Skeletal muscle tissue (tissue), 4 donors: ENCODE data around the gene CRTAP. TPM values are rescaled to one million over a fixed set of nuclear protein-coding genes. Genes with fewer than 3 reads are reported as not detected.
"Not testable (repeated sequence)": the region's sequence is repeated elsewhere in the genome, so short reads cannot be mapped to it uniquely, and the experiment has no call there.

ENCODE experiments used
- H3K27ac ChIP-seq: one replicate; pipeline ENCODE4 v1.7.0; 2013; ENCODE audit warnings: mild to moderate bottlenecking, low read depth, low read length, inconsistent platforms
- H3K27me3 ChIP-seq, 3 donors: one replicate each; pipeline ENCODE4 v1.7.0; 2013; ENCODE audit warnings: low read length in 3 of 3; ENCODE audit not compliant: control insufficient read depth in 3 of 3, insufficient read depth in 3 of 3
- H3K36me3 ChIP-seq, 3 donors: one replicate each; pipeline ENCODE4 v1.7.0; 2013; ENCODE audit warnings: low read length in 3 of 3; ENCODE audit not compliant: control insufficient read depth in 3 of 3, insufficient read depth in 3 of 3
- H3K4me1 ChIP-seq, 3 donors: one replicate each; pipeline ENCODE4 v1.7.0; 2013; ENCODE audit warnings: low read length in 3 of 3, mild to moderate bottlenecking in 3 of 3; ENCODE audit not compliant: control insufficient read depth in 3 of 3, insufficient read depth in 3 of 3
- H3K4me3 ChIP-seq, 3 donors: one replicate each; pipeline ENCODE4 v1.7.0; 2013; ENCODE audit warnings: low read length in 3 of 3
- H3K9ac ChIP-seq, 3 donors: one replicate each; pipeline ENCODE4 v1.7.0; 2013; ENCODE audit warnings: low read length in 3 of 3, mild to moderate bottlenecking in 3 of 3, moderate library complexity in 2 of 3, low read depth in 1 of 3
- H3K9me3 ChIP-seq, 3 donors: one replicate each; pipeline ENCODE4 v1.7.0; 2013; ENCODE audit warnings: low read length in 3 of 3; ENCODE audit not compliant: control insufficient read depth in 3 of 3
- total RNA-seq: library from RNA; depleted of rRNA; stranded (reverse); fragments of >200 nt; gene quantifications from one replicate; pipeline ENCODE4 v1.2.3, GENCODE V29; 2014
- donor health status: Osteomylitis.

CRTAP gene
- total RNA-seq, result 32.9 TPM

GRCh38 chr3:33113772-33114621 is at the start of gene CRTAP:
CRTAP (plus strand) TSS chr3:33114014; CDS start chr3:33114078, 64 bp downstream.
- Histone ChIP-seq H3K27ac (peak within 1 kb of the TSS; percentile 91), H3K27me3 (no peaks in the 10 kb centered on the region), H3K9ac (peak within 1 kb of the TSS; percentile 87 to 96 (median 91)), H3K36me3 (no peaks in the 10 kb centered on the region), H3K4me3 (peak within 1 kb of the TSS; percentile 79 to 98 (median 92)), H3K4me1 (peaks cover 9 to 12% (median 11%) of the 10 kb centered on the region in 3 donors), H3K9me3 (peaks cover 0 to 1% (median 0%) of the 10 kb centered on the region in 3 donors)

GRCh38 chr3:33064929-33065328 is 48.9 kb upstream of the CRTAP start:
- Histone ChIP-seq H3K9ac (no peak overlapping the region), H3K27me3 (no peaks in the 10 kb centered on the region), H3K9me3 (no peaks in the 10 kb centered on the region), H3K36me3 (peaks cover 22 to 41% (median 40%) of the 10 kb centered on the region in 3 donors), H3K4me1 (no peaks in the 10 kb centered on the region), H3K27ac (no peak overlapping the region), H3K4me3 (no peak overlapping the region)

GRCh38 chr3:33067484-33067883 is 46.3 kb upstream of the CRTAP start:
- H3K4me1 ChIP-seq, result no peaks in the 10 kb centered on the region
- H3K4me3 ChIP-seq, result no peak overlapping the region
- H3K9ac ChIP-seq, result no peak overlapping the region
- no peaks in the 10 kb centered on the region for H3K9me3 ChIP-seq
- H3K27me3 ChIP-seq, result no peaks in the 10 kb centered on the region
- no peak overlapping the region for H3K27ac ChIP-seq
- peaks cover 23 to 41% (median 37%) of the 10 kb centered on the region in 3 donors for H3K36me3 ChIP-seq

- not testable (repeated sequence) for H3K9ac ChIP-seq, H3K4me3 ChIP-seq, H3K27ac ChIP-seq, H3K9me3 ChIP-seq, H3K27me3 ChIP-seq, H3K4me1 ChIP-seq
- peaks cover 17 to 34% (median 29%) of the 10 kb centered on the region in 3 donors for H3K36me3 ChIP-seq
Observed at GRCh38 chr3:33069862-33070261, 44.0 kb upstream of the CRTAP start.

- Histone ChIP-seq H3K27ac (no peak overlapping the region), H3K9me3 (no peaks in the 10 kb centered on the region), H3K4me1 (peaks cover 0 to 2% (median 0%) of the 10 kb centered on the region in 3 donors), H3K4me3 (no peak overlapping the region), H3K9ac (no peak overlapping the region), H3K36me3 (peaks cover 13 to 26% (median 25%) of the 10 kb centered on the region in 3 donors), H3K27me3 (no peaks in the 10 kb centered on the region)
Observed at GRCh38 chr3:33071181-33071580, 42.6 kb upstream of the CRTAP start.

- Histone ChIP-seq H3K9me3 (no peaks in the 10 kb centered on the region), H3K4me3 (no peak overlapping the region), H3K27me3 (no peaks in the 10 kb centered on the region), H3K9ac (no peak overlapping the region), H3K36me3 (peaks cover 13 to 27% (median 23%) of the 10 kb centered on the region in 3 donors), H3K27ac (no peak overlapping the region), H3K4me1 (peaks cover 0 to 2% (median 0%) of the 10 kb centered on the region in 3 donors)
Observed at GRCh38 chr3:33071946-33072345, 41.9 kb upstream of the CRTAP start.

GRCh38 chr3:33074217-33075067 is 39.4 kb upstream of the CRTAP start:
- H3K27ac ChIP-seq, result no peak overlapping the region
- no peak overlapping the region for H3K4me3 ChIP-seq
- H3K36me3 ChIP-seq, result peaks cover 5 to 15% (median 6%) of the 10 kb centered on the region in 3 donors
- peaks cover 0 to 2% (median 0%) of the 10 kb centered on the region in 3 donors for H3K4me1 ChIP-seq
- no peaks in the 10 kb centered on the region for H3K27me3 ChIP-seq
- no peak overlapping the region for H3K9ac ChIP-seq
- no peaks in the 10 kb centered on the region for H3K9me3 ChIP-seq

GRCh38 chr3:33075995-33076394 is 37.8 kb upstream of the CRTAP start:
- H3K4me1 ChIP-seq, result peaks cover 0 to 2% (median 0%) of the 10 kb centered on the region in 3 donors
- H3K36me3 ChIP-seq, result peaks cover 5 to 12% (median 6%) of the 10 kb centered on the region in 3 donors
- H3K27me3 ChIP-seq, result no peaks in the 10 kb centered on the region
- no peak overlapping the region for H3K4me3 ChIP-seq
- no peak overlapping the region for H3K27ac ChIP-seq
- no peaks in the 10 kb centered on the region for H3K9me3 ChIP-seq
- H3K9ac ChIP-seq, result no peak overlapping the region

GRCh38 chr3:33076952-33077351 is 36.9 kb upstream of the CRTAP start:
- Histone ChIP-seq H3K27me3 (no peaks in the 10 kb centered on the region), H3K4me3 (no peak overlapping the region), H3K9me3 (no peaks in the 10 kb centered on the region), H3K4me1 (peaks cover 0 to 2% (median 0%) of the 10 kb centered on the region in 3 donors), H3K9ac (no peak overlapping the region), H3K27ac (no peak overlapping the region), H3K36me3 (peaks cover 0 to 10% (median 6%) of the 10 kb centered on the region in 3 donors)
